ENCODE data around the gene TMCC2. TPM values are rescaled to one million over a fixed set of nuclear protein-coding genes. Genes with fewer than 3 reads are reported as not detected.

The TMCC2 gene
- total RNA-seq, 1 donor from 2014 or later: 5.6 TPM

GRCh38 chr1:205247130-205247921 is 19.6 kb downstream of the TMCC2 start:
- Mint-ChIP-seq H3K4me3 (ENCODE audit: unreplicated experiment) (no peak overlapping the region), H3K9me3 (ENCODE audit: unreplicated experiment) (no peaks in the 10 kb centered on the region), H3K27ac (ENCODE audit: unreplicated experiment) (no peak overlapping the region), H3K4me1 (ENCODE audit: unreplicated experiment) (peaks cover 17% of the 10 kb centered on the region), H3K27me3 (ENCODE audit: unreplicated experiment) (peaks cover 10% of the 10 kb centered on the region), H3K36me3 (ENCODE audit: low read depth, unreplicated experiment) (peaks cover 3% of the 10 kb centered on the region)
- no peak for TF ChIP-seq CTCF (IDR thresholded peaks at IDR 0.05; ENCODE audit: unreplicated experiment)
- no peak for DNase-seq (ENCODE audit: low spot score)

DNA sequence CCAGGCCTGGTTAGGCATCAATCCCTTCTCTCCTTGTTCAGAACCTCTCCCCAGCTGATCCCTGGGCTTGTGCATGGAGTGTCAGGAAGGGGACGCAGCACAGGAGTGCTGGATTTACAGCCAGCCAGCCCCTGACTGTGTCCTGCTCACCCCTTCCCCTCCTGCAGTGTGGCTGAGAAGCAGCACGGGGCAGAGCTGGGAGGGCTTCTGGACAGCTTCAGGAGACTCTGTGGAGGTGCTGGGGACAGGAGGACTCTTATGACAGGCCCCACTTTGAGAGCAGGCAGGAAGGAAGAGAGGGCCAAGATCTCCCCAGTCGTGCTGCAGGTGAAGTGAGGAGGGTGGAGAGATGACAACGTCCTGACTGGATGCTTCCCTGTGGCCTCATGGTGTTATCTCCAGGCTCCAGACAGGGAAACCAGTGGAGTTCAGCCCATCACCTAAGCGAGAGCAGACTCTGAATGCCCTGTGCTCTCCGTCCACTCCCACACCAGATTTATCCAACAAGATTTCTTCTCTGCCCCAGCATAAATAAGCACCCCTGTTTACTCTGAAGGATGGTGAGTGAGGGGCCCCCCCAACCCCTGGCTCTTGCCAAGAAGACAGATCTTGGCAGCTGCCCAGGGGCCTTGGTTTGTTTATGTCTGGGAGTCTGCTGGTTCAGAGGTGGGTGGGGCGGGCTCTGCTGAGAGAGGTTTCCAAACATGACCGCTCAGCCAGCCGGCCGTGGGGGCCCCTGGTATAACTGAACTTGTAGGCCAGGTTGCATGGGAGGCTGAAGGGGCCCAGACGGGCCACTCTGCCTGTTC is 21.3 kb downstream of the TMCC2 start:
- Mint-ChIP-seq H3K4me1 (ENCODE audit: unreplicated experiment) (peaks cover 17% of the 10 kb centered on the region), H3K27me3 (ENCODE audit: unreplicated experiment) (peaks cover 9% of the 10 kb centered on the region), H3K27ac (ENCODE audit: unreplicated experiment) (no peak overlapping the region), H3K36me3 (ENCODE audit: low read depth, unreplicated experiment) (no peaks in the 10 kb centered on the region), H3K4me3 (ENCODE audit: unreplicated experiment) (no peak overlapping the region), H3K9me3 (ENCODE audit: unreplicated experiment) (no peaks in the 10 kb centered on the region)
- no peak for TF ChIP-seq CTCF (IDR thresholded peaks at IDR 0.05; ENCODE audit: unreplicated experiment)
- DNase-seq (ENCODE audit: low spot score): no peak

GRCh38 chr1:205249651-205250050 is 21.9 kb downstream of the TMCC2 start:
- no peak overlapping the region for H3K27ac Mint-ChIP-seq (ENCODE audit: unreplicated experiment)
- no peak for TF ChIP-seq CTCF (IDR thresholded peaks at IDR 0.05; ENCODE audit: unreplicated experiment)
- H3K4me3 Mint-ChIP-seq (ENCODE audit: unreplicated experiment): no peak overlapping the region
- DNase-seq (ENCODE audit: low spot score): no peak
- no peaks in the 10 kb centered on the region for H3K9me3 Mint-ChIP-seq (ENCODE audit: unreplicated experiment)
- H3K4me1 Mint-ChIP-seq (ENCODE audit: unreplicated experiment): peaks cover 17% of the 10 kb centered on the region
- peaks cover 9% of the 10 kb centered on the region for H3K27me3 Mint-ChIP-seq (ENCODE audit: unreplicated experiment)
- no peaks in the 10 kb centered on the region for H3K36me3 Mint-ChIP-seq (ENCODE audit: low read depth, unreplicated experiment)

DNA sequence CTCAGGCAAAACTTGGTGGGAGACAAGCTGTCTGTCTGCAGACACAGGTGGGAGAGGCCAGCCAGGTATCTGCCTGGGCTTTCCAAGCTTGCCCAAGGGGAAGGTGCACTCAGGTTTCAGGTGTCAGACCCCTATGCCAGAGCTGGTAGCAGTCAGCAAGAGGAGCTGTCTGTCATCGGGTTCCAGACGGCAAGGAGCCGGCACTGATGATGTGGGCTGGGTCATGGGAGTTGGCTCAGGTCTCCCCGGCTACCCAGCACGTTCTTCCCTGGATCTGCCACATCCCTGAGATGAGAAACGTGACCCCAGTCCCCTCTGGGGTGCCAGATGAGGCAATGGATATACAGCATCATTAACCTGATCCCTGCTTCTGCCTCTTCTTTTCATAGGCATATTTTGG is 23.0 kb downstream of the TMCC2 start:
- Mint-ChIP-seq H3K4me1 (ENCODE audit: unreplicated experiment) (peaks cover 20% of the 10 kb centered on the region), H3K36me3 (ENCODE audit: low read depth, unreplicated experiment) (no peaks in the 10 kb centered on the region), H3K27ac (ENCODE audit: unreplicated experiment) (no peak overlapping the region), H3K4me3 (ENCODE audit: unreplicated experiment) (no peak overlapping the region), H3K27me3 (ENCODE audit: unreplicated experiment) (peaks cover 12% of the 10 kb centered on the region), H3K9me3 (ENCODE audit: unreplicated experiment) (no peaks in the 10 kb centered on the region)
- no peak for DNase-seq (ENCODE audit: low spot score)
- no peak for TF ChIP-seq CTCF (IDR thresholded peaks at IDR 0.05; ENCODE audit: unreplicated experiment)

GRCh38 chr1:205251576-205251975 is 23.8 kb downstream of the TMCC2 start:
- H3K4me3 Mint-ChIP-seq (ENCODE audit: unreplicated experiment): no peak overlapping the region

More at GRCh38 chr1:205251576-205251975, 23.8 kb downstream of the TMCC2 start:
- H3K27me3 Mint-ChIP-seq (ENCODE audit: unreplicated experiment): peaks cover 12% of the 10 kb centered on the region
- no peak for TF ChIP-seq CTCF (IDR thresholded peaks at IDR 0.05; ENCODE audit: unreplicated experiment)
- no peak overlapping the region for H3K27ac Mint-ChIP-seq (ENCODE audit: unreplicated experiment)
- H3K4me1 Mint-ChIP-seq (ENCODE audit: unreplicated experiment): peaks cover 20% of the 10 kb centered on the region
- H3K9me3 Mint-ChIP-seq (ENCODE audit: unreplicated experiment): no peaks in the 10 kb centered on the region
- no peak for DNase-seq (ENCODE audit: low spot score)
- H3K36me3 Mint-ChIP-seq (ENCODE audit: low read depth, unreplicated experiment): no peaks in the 10 kb centered on the region

All from endothelial cell (in vitro differentiated cells).